Stimulated activated CD4-positive, alpha-beta T cell treated with anti-CD3 and anti-CD28 coated beads, Interleukin-4, amount 100 ng/mL, for 48 hours (primary cell): Measurements from ENCODE around the gene NR3C2.

Experiments
- DNase-seq, 2 donors: peaks; one replicate each; pipeline ENCODE4 v3.0.0-alpha.2; 2020; ENCODE audit warnings: low read depth in 2 of 2

NR3C2 gene

GRCh38 chr4:148263802-148264201, 178.4 kb downstream of the NR3C2 start:
- DNase-seq, result no peak

GRCh38 chr4:148263127-148263526, 179.1 kb downstream of the NR3C2 start:
- no peak for DNase-seq

- DNase-seq, result no peak
Measured at GRCh38 chr4:148261848-148262247, 180.4 kb downstream of the NR3C2 start.

GRCh38 chr4:148259841-148260240, 182.4 kb downstream of the NR3C2 start:
- no peak for DNase-seq

- DNase-seq, result no peak
Measured at GRCh38 chr4:148258535-148258934, 183.7 kb downstream of the NR3C2 start.

- DNase-seq, result no peak
Measured at GRCh38 chr4:148255344-148255720, 186.9 kb downstream of the NR3C2 start.

- no peak for DNase-seq
Measured at GRCh38 chr4:148254621-148255343, 187.4 kb downstream of the NR3C2 start.

GRCh38 chr4:148253768-148254167, 188.4 kb downstream of the NR3C2 start:
- no peak for DNase-seq

- DNase-seq, result no peak
Measured at GRCh38 chr4:148248824-148249223, 193.4 kb downstream of the NR3C2 start.

- no peak for DNase-seq
Measured at GRCh38 chr4:148245015-148245414, 197.2 kb downstream of the NR3C2 start.

GRCh38 chr4:148243837-148244236, 198.4 kb downstream of the NR3C2 start:
- no peak for DNase-seq

GRCh38 chr4:148240241-148240640, 202.0 kb downstream of the NR3C2 start:
- no peak for DNase-seq

GRCh38 chr4:148239494-148239985, 202.7 kb downstream of the NR3C2 start:
- DNase-seq, result no peak

- DNase-seq, result no peak
Measured at GRCh38 chr4:148238811-148239493, 203.3 kb downstream of the NR3C2 start.

GRCh38 chr4:148238086-148238485, 204.1 kb downstream of the NR3C2 start:
- no peak for DNase-seq

- no peak for DNase-seq
Measured at GRCh38 chr4:148235809-148236208, 206.4 kb downstream of the NR3C2 start.

GRCh38 chr4:148229798-148230197, 212.4 kb downstream of the NR3C2 start:
- DNase-seq, result no peak

- no peak for DNase-seq
Measured at GRCh38 chr4:148229028-148229427, 213.2 kb downstream of the NR3C2 start.

GRCh38 chr4:148227147-148227546, 215.1 kb downstream of the NR3C2 start:
- no peak for DNase-seq

- DNase-seq, result no peak
Measured at GRCh38 chr4:148226341-148226740, 215.9 kb downstream of the NR3C2 start.

GRCh38 chr4:148225639-148226038, 216.6 kb downstream of the NR3C2 start:
- no peak for DNase-seq

GRCh38 chr4:148224476-148224875, 217.7 kb downstream of the NR3C2 start:
- no peak for DNase-seq

GRCh38 chr4:148222991-148223660, 219.1 kb downstream of the NR3C2 start:
- DNase-seq, result no peak
